DOHH2 (cell line): Measurements from ENCODE around the gene ADPRM.

Source experiments
- H3F3A ChIP-seq: fragments of 200-600 bp; sonication (generic), shearing (Covaris generic); 2 replicates; pipeline ENCODE4 v1.6.0; 2016; ENCODE audit warnings: antibody characterized with exemption, mild to moderate bottlenecking; ENCODE audit not compliant: control insufficient read depth, insufficient read depth
- H3K27ac ChIP-seq: fragments of 200-600 bp; sonication (generic); 2 replicates; pipeline ENCODE4 v1.5.1; 2014; ENCODE audit warnings: low read depth, mild to moderate bottlenecking, low read length, moderate library complexity
- H3K27me3 ChIP-seq: fragments of 200-600 bp; sonication (generic); 2 replicates; pipeline ENCODE4 v1.6.1; 2014; ENCODE audit warnings: mild to moderate bottlenecking, low read length, mixed read lengths; ENCODE audit not compliant: control insufficient read depth
- H3K36me3 ChIP-seq: fragments of 200-600 bp; sonication (generic); 2 replicates; pipeline ENCODE4 v1.6.1; 2014; ENCODE audit warnings: mild to moderate bottlenecking, low read length, moderate library complexity, mixed read lengths; ENCODE audit not compliant: control insufficient read depth
- H3K4me1 ChIP-seq: fragments of 200-600 bp; sonication (generic); 2 replicates; pipeline ENCODE4 v1.6.1; 2014; ENCODE audit warnings: mild to moderate bottlenecking, low read length, mixed read lengths; ENCODE audit not compliant: control insufficient read depth
- H3K4me2 ChIP-seq: fragments of 200-600 bp; sonication (generic); 2 replicates; pipeline ENCODE4 v1.6.0; 2014; ENCODE audit warnings: mild to moderate bottlenecking, low read length, moderate library complexity
- H3K4me3 ChIP-seq: fragments of 200-600 bp; sonication (generic); 2 replicates; pipeline ENCODE4 v1.5.1; 2014; ENCODE audit warnings: mild to moderate bottlenecking, low read length, mixed read lengths
- H3K79me2 ChIP-seq: fragments of 200-600 bp; sonication (generic); 2 replicates; pipeline ENCODE4 v1.6.1; 2014; ENCODE audit warnings: mild to moderate bottlenecking, low read length, mixed read lengths; ENCODE audit not compliant: control insufficient read depth
- H3K9me2 ChIP-seq: fragments of 200-600 bp; sonication (generic); replicated peaks from 2 replicates; pipeline ENCODE4 v1.6.1; 2014; ENCODE audit warnings: mild to moderate bottlenecking, low read length, mixed read lengths; ENCODE audit not compliant: control insufficient read depth
- H3K9me3 ChIP-seq: fragments of 200-600 bp; sonication (generic); 2 replicates; pipeline ENCODE4 v1.6.1; 2014; ENCODE audit warnings: antibody characterized with exemption, low read length, mixed read lengths; ENCODE audit not compliant: control insufficient read depth, insufficient read depth
- H4K20me1 ChIP-seq: fragments of 200-600 bp; sonication (generic); 2 replicates; pipeline ENCODE4 v1.6.0; 2014; ENCODE audit warnings: low read depth, mild to moderate bottlenecking, antibody characterized with exemption, low read length, moderate library complexity; ENCODE audit not compliant: control insufficient read depth, insufficient read depth
- CTCF ChIP-seq: fragments of 200-600 bp; sonication (generic); IDR thresholded peaks from one replicate; pipeline ENCODE4 v1.5.1; 2014; ENCODE audit warnings: antibody characterized with exemption, mild to moderate bottlenecking, low read depth, low read length; ENCODE audit not compliant: poor library complexity, severe bottlenecking
- EZH2phosphoT487 ChIP-seq: fragments of 200-600 bp; sonication (generic); IDR thresholded peaks from 2 replicates; pipeline ENCODE4 v1.6.1; 2017; ENCODE audit warnings: borderline replicate concordance, mild to moderate bottlenecking, antibody characterized with exemption, low read length, moderate library complexity, mixed read lengths

Gene ADPRM

GRCh38 chr17:10705727-10706126, 8.3 kb downstream of the ADPRM start:
- Histone ChIP-seq H4K20me1 (no peaks in the 10 kb centered on the region), H3K4me3 (no peak overlapping the region), H3K27me3 (no peaks in the 10 kb centered on the region), H3K9me2 (no peaks in the 10 kb centered on the region), H3K9me3 (no peaks in the 10 kb centered on the region), H3K4me1 (no peaks in the 10 kb centered on the region), H3K4me2 (no peak overlapping the region), H3K27ac (no peak overlapping the region), H3K36me3 (peaks cover 44% of the 10 kb centered on the region), H3F3A (no peaks in the 10 kb centered on the region), H3K79me2 (peaks cover 7% of the 10 kb centered on the region)
- TF ChIP-seq CTCF, result no peak
- TF ChIP-seq EZH2phosphoT487, result no peak

GRCh38 chr17:10713318-10713717, 15.9 kb downstream of the ADPRM start:
- no peak for TF ChIP-seq EZH2phosphoT487
- TF ChIP-seq CTCF, result no peak
- H3K27ac ChIP-seq, result no peak overlapping the region
- no peaks in the 10 kb centered on the region for H4K20me1 ChIP-seq
- H3F3A ChIP-seq, result no peaks in the 10 kb centered on the region
- no peaks in the 10 kb centered on the region for H3K27me3 ChIP-seq
- no peak overlapping the region for H3K4me3 ChIP-seq
- H3K36me3 ChIP-seq, result peaks cover 36% of the 10 kb centered on the region
- H3K9me2 ChIP-seq, result no peaks in the 10 kb centered on the region
- no peaks in the 10 kb centered on the region for H3K9me3 ChIP-seq
- no peaks in the 10 kb centered on the region for H3K4me1 ChIP-seq
- H3K4me2 ChIP-seq, result no peak overlapping the region
- no peaks in the 10 kb centered on the region for H3K79me2 ChIP-seq

GRCh38 chr17:10716218-10716617, 18.8 kb downstream of the ADPRM start:
- no peaks in the 10 kb centered on the region for H3K4me1 ChIP-seq
- no peaks in the 10 kb centered on the region for H3K27me3 ChIP-seq
- H3K9me2 ChIP-seq, result no peaks in the 10 kb centered on the region
- no peaks in the 10 kb centered on the region for H4K20me1 ChIP-seq
- TF ChIP-seq EZH2phosphoT487, result no peak
- TF ChIP-seq CTCF, result no peak
- no peak overlapping the region for H3K4me3 ChIP-seq
- no peak overlapping the region for H3K4me2 ChIP-seq
- peaks cover 15% of the 10 kb centered on the region for H3K36me3 ChIP-seq
- no peaks in the 10 kb centered on the region for H3K9me3 ChIP-seq
- H3K27ac ChIP-seq, result no peak overlapping the region
- no peaks in the 10 kb centered on the region for H3K79me2 ChIP-seq
- H3F3A ChIP-seq, result no peaks in the 10 kb centered on the region

GRCh38 chr17:10718547-10718946, 21.2 kb downstream of the ADPRM start:
- H3K79me2 ChIP-seq, result no peaks in the 10 kb centered on the region
- H3F3A ChIP-seq, result no peaks in the 10 kb centered on the region
- H3K27me3 ChIP-seq, result no peaks in the 10 kb centered on the region
- TF ChIP-seq EZH2phosphoT487, result no peak
- TF ChIP-seq CTCF, result no peak
- no peaks in the 10 kb centered on the region for H3K9me2 ChIP-seq
- no peaks in the 10 kb centered on the region for H3K36me3 ChIP-seq
- no peak overlapping the region for H3K4me2 ChIP-seq
- no peaks in the 10 kb centered on the region for H3K4me1 ChIP-seq
- H3K27ac ChIP-seq, result no peak overlapping the region
- no peak overlapping the region for H3K4me3 ChIP-seq
- H4K20me1 ChIP-seq, result no peaks in the 10 kb centered on the region
- H3K9me3 ChIP-seq, result no peaks in the 10 kb centered on the region
